Chondrocyte (in vitro differentiated cells): ENCODE data around the gene FOSL1. TPM values are rescaled to one million over a fixed set of nuclear protein-coding genes. Genes with fewer than 3 reads are reported as not detected.

Experiments
- DNase-seq: peaks from one replicate; pipeline ENCODE4 v3.0.0; 2021; ENCODE audit warnings: mixed read lengths, low spot score
- H3K27ac Mint-ChIP-seq: one replicate; pipeline ENCODE4 v1.8.0; 2021; ENCODE audit warnings: mild to moderate bottlenecking, moderate library complexity, mixed read lengths; ENCODE audit not compliant: unreplicated experiment
- H3K27me3 Mint-ChIP-seq: 2 replicates; pipeline ENCODE4 v1.8.0; 2021; ENCODE audit warnings: low read depth, mixed read lengths
- H3K36me3 Mint-ChIP-seq: 2 replicates; pipeline ENCODE4 v1.8.0; 2021; ENCODE audit warnings: low read depth, mixed read lengths
- H3K4me1 Mint-ChIP-seq: 2 replicates; pipeline ENCODE4 v1.8.0; 2021; ENCODE audit warnings: low read depth, mild to moderate bottlenecking, mixed read lengths
- H3K4me3 Mint-ChIP-seq: one replicate; pipeline ENCODE4 v1.8.0; 2021; ENCODE audit warnings: mild to moderate bottlenecking, moderate library complexity, mixed read lengths; ENCODE audit not compliant: unreplicated experiment
- H3K9me3 Mint-ChIP-seq: 2 replicates; pipeline ENCODE4 v1.8.0; 2021; ENCODE audit warnings: low read depth, mixed read lengths
- total RNA-seq: library from RNA; stranded (reverse); gene quantifications from 3 replicates; pipeline ENCODE4 v1.2.1, GENCODE V29; 2021
- TF ChIP-seq, protein P1 (sequence below): fragments of 200-600 bp; sonication (generic); IDR thresholded peaks from 2 replicates; pipeline ENCODE4 v1.5.0; 2021; ENCODE audit warnings: antibody characterized with exemption, mild to moderate bottlenecking, moderate library complexity

FOSL1 gene
- total RNA-seq, 1 donor from 2014 or later: 7.5 TPM

DNA sequence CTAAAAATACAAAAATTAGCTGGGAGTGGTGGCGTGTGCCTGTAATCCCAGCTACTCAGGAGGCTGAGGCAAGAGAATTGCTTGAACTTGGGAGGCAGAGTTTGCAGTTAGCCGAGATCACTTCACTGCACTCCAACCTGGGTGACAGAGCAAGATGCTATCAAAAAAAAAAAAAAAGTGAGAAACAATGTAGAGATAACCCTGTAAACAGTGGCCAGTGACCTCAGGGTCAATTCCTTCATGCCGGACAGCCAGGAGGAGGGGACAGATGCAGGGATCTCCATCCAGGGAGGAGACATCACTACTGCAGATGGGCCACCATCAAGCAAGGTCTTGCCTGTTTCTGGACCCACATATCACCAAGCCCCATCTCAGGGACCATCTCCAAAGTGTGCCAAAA, 52.4 kb downstream of the FOSL1 start:
- Mint-ChIP-seq H3K27me3 (no peaks in the 10 kb centered on the region), H3K36me3 (peaks cover 10% of the 10 kb centered on the region), H3K9me3 (peaks cover 3% of the 10 kb centered on the region), H3K4me1 (no peaks in the 10 kb centered on the region), H3K27ac (no peak overlapping the region), H3K4me3 (no peak overlapping the region)
- TF ChIP-seq, protein P1, sequence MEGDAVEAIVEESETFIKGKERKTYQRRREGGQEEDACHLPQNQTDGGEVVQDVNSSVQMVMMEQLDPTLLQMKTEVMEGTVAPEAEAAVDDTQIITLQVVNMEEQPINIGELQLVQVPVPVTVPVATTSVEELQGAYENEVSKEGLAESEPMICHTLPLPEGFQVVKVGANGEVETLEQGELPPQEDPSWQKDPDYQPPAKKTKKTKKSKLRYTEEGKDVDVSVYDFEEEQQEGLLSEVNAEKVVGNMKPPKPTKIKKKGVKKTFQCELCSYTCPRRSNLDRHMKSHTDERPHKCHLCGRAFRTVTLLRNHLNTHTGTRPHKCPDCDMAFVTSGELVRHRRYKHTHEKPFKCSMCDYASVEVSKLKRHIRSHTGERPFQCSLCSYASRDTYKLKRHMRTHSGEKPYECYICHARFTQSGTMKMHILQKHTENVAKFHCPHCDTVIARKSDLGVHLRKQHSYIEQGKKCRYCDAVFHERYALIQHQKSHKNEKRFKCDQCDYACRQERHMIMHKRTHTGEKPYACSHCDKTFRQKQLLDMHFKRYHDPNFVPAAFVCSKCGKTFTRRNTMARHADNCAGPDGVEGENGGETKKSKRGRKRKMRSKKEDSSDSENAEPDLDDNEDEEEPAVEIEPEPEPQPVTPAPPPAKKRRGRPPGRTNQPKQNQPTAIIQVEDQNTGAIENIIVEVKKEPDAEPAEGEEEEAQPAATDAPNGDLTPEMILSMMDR: no peak
- no peak for DNase-seq

DNA sequence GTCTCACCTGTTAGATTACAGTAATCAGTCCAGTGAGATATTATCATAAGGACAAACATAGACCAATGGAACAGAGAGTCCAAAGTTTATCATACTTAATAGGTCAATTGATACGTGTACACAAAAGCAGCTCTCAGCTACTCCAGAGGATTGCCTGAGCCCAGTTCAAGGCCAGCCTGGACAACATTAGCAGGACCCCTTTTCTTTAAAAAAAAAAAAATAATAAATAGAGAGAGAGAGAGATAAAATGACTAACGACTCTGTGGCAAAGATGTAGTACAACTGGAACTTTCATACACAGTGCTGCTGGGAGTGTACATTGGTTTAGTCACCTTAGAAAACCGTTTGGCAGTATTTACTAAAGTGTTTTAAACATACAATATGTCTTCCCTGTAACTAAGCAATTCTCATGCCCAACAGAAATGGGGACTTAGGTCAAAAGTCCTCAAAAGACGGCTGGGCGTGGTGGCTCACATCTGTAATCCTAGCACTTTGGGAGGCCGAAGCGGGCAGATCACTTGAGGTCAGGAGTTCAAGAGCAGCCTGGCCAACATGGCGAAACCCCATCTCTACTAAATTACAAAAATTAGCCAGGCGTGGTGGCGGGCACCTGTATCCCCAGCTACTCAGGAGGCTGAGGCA, 55.8 kb downstream of the FOSL1 start:
- H3K36me3 Mint-ChIP-seq: no peaks in the 10 kb centered on the region
- TF ChIP-seq, protein P1: no peak
- H3K4me3 Mint-ChIP-seq: no peak overlapping the region
- no peaks in the 10 kb centered on the region for H3K4me1 Mint-ChIP-seq
- H3K9me3 Mint-ChIP-seq: no peaks in the 10 kb centered on the region
- no peaks in the 10 kb centered on the region for H3K27me3 Mint-ChIP-seq
- no peak overlapping the region for H3K27ac Mint-ChIP-seq
- no peak for DNase-seq

GRCh38 chr11:65843811-65844210, 56.4 kb downstream of the FOSL1 start:
- H3K27ac Mint-ChIP-seq: no peak overlapping the region
- no peaks in the 10 kb centered on the region for H3K4me1 Mint-ChIP-seq
- H3K36me3 Mint-ChIP-seq: no peaks in the 10 kb centered on the region
- no peaks in the 10 kb centered on the region for H3K27me3 Mint-ChIP-seq
- TF ChIP-seq, protein P1: no peak
- no peak overlapping the region for H3K4me3 Mint-ChIP-seq
- no peak for DNase-seq
- H3K9me3 Mint-ChIP-seq: no peaks in the 10 kb centered on the region

- Mint-ChIP-seq H3K27ac (no peak overlapping the region), H3K27me3 (no peaks in the 10 kb centered on the region), H3K36me3 (no peaks in the 10 kb centered on the region), H3K4me3 (no peak overlapping the region), H3K4me1 (no peaks in the 10 kb centered on the region), H3K9me3 (no peaks in the 10 kb centered on the region)
- no peak for DNase-seq
- TF ChIP-seq, protein P1: no peak
Observed at GRCh38 chr11:65842144-65842543, 58.0 kb downstream of the FOSL1 start.

Other genes starting within 250 kb of the FOSL1 start
- gene RELA, start 237.5 kb downstream of the FOSL1 start, total RNA-seq: 65.3 to 73.6 TPM (median 72.7 TPM) in 3 replicates
- gene KAT5, start 188.1 kb downstream of the FOSL1 start, total RNA-seq: 39.9 to 53.6 TPM (median 43.2 TPM) in 3 replicates
- 39.3 to 56.9 TPM (median 42.7 TPM) in 3 replicates for gene RNASEH2C, start 179.6 kb downstream of the FOSL1 start, total RNA-seq
- gene AP5B1, start 119.4 kb downstream of the FOSL1 start, total RNA-seq: 13.8 to 14.6 TPM (median 14.1 TPM) in 3 replicates
- gene OVOL1, start 113.3 kb downstream of the FOSL1 start, total RNA-seq: 0.12 TPM in 1 of 3 replicates, not detected in the others
- gene SNX32, start 66.4 kb downstream of the FOSL1 start, total RNA-seq: 0.79 to 1.8 TPM (median 0.80 TPM) in 3 replicates
- 850 to 1,236 TPM (median 1,222 TPM) in 3 replicates for gene CFL1, start 42.2 kb downstream of the FOSL1 start, total RNA-seq
- 55.7 to 68.4 TPM (median 66.3 TPM) in 3 replicates for gene MUS81, start 40.0 kb downstream of the FOSL1 start, total RNA-seq
- gene EFEMP2, start 27.6 kb downstream of the FOSL1 start, total RNA-seq: 174 to 310 TPM (median 290 TPM) in 3 replicates
- not detected in 3 replicates for gene CTSW, start 20.6 kb downstream of the FOSL1 start, total RNA-seq
- 82.7 to 100 TPM (median 83.5 TPM) in 3 replicates for gene FIBP, start 11.9 kb downstream of the FOSL1 start, total RNA-seq
- gene CCDC85B, start 9.7 kb downstream of the FOSL1 start, total RNA-seq: 23.4 to 31.6 TPM (median 26.6 TPM) in 3 replicates
- gene C11orf68, start 18.7 kb upstream of the FOSL1 start, total RNA-seq: 68.2 to 69.8 TPM (median 68.8 TPM) in 3 replicates
- gene DRAP1, start 19.0 kb upstream of the FOSL1 start, total RNA-seq: 111 to 142 TPM (median 116 TPM) in 3 replicates
- gene TSGA10IP, start 45.1 kb upstream of the FOSL1 start, total RNA-seq: not detected in 3 replicates
- 30.3 to 37.3 TPM (median 34.4 TPM) in 3 replicates for gene SART1, start 61.3 kb upstream of the FOSL1 start, total RNA-seq
- 30.6 to 36.6 TPM (median 34.0 TPM) in 3 replicates for gene EIF1AD, start 101.8 kb upstream of the FOSL1 start, total RNA-seq
- gene BANF1, start 102.1 kb upstream of the FOSL1 start, total RNA-seq: 178 to 243 TPM (median 187 TPM) in 3 replicates
- gene CST6, start 111.6 kb upstream of the FOSL1 start, total RNA-seq: not detected in 3 replicates
- 0.44 TPM in 1 of 3 replicates, not detected in the others for gene CATSPER1, start 126.1 kb upstream of the FOSL1 start, total RNA-seq
- gene GAL3ST3, start 148.8 kb upstream of the FOSL1 start, total RNA-seq: 1.1 to 2.0 TPM (median 1.8 TPM) in 3 replicates
- 142 to 169 TPM (median 143 TPM) in 3 replicates for gene SF3B2, start 152.0 kb upstream of the FOSL1 start, total RNA-seq
- 74.4 to 90.7 TPM (median 85.7 TPM) in 3 replicates for gene PACS1, start 169.9 kb upstream of the FOSL1 start, total RNA-seq